H9 (cell line): Measurements from ENCODE around the gene CPT1C. TPM values are rescaled to one million over a fixed set of nuclear protein-coding genes. Genes with fewer than 3 reads are reported as not detected.

Experiments
- DNase-seq: peaks from one replicate; pipeline ENCODE4 v3.0.0-alpha.2; 2017
- H2AFZ ChIP-seq: one replicate; pipeline ENCODE4 v1.6.1; 2013; ENCODE audit warnings: mild to moderate bottlenecking, low read length, control low read depth, moderate library complexity
- H2AK5ac ChIP-seq: 2 replicates; pipeline ENCODE4 v1.6.1; 2013; ENCODE audit warnings: low read length, control low read depth, mixed read lengths; ENCODE audit not compliant: insufficient read length
- H2BK120ac ChIP-seq: one replicate; pipeline ENCODE4 v1.6.1; 2013; ENCODE audit warnings: low read depth, mild to moderate bottlenecking, low read length, control low read depth, inconsistent platforms; ENCODE audit not compliant: poor library complexity, severe bottlenecking
- H2BK12ac ChIP-seq: 2 replicates; pipeline ENCODE4 v1.6.1; 2013; ENCODE audit warnings: low read length, control low read depth, mixed read lengths, low read depth; ENCODE audit not compliant: insufficient read length
- H2BK15ac ChIP-seq: 2 replicates; pipeline ENCODE4 v1.6.1; 2013; ENCODE audit warnings: low read depth, low read length, control low read depth
- H2BK20ac ChIP-seq: one replicate; pipeline ENCODE4 v1.6.1; 2013; ENCODE audit warnings: low read depth, mild to moderate bottlenecking, low read length, control low read depth, inconsistent platforms; ENCODE audit not compliant: poor library complexity, severe bottlenecking
- H2BK5ac ChIP-seq: 2 replicates; pipeline ENCODE4 v1.6.1; 2013; ENCODE audit warnings: low read length, control low read depth, mixed read lengths; ENCODE audit not compliant: insufficient read length
- H3K14ac ChIP-seq: 2 replicates; pipeline ENCODE4 v1.6.1; 2013; ENCODE audit warnings: low read length, control low read depth; ENCODE audit not compliant: insufficient read depth
- H3K18ac ChIP-seq: 2 replicates; pipeline ENCODE4 v1.6.1; 2013; ENCODE audit warnings: low read depth, mild to moderate bottlenecking, mixed read lengths, low read length, control low read depth; ENCODE audit not compliant: insufficient read length
- H3K23ac ChIP-seq: 2 replicates; pipeline ENCODE4 v1.6.1; 2013; ENCODE audit warnings: low read length, control low read depth, mixed read lengths, low read depth; ENCODE audit not compliant: insufficient read length
- H3K23me2 ChIP-seq: 2 replicates; pipeline ENCODE4 v1.6.1; 2013; ENCODE audit warnings: low read depth, mild to moderate bottlenecking, mixed read lengths, low read length, control low read depth; ENCODE audit not compliant: insufficient read length, poor library complexity, severe bottlenecking
- H3K27ac ChIP-seq: 2 replicates; pipeline ENCODE4 v1.5.1; 2013; ENCODE audit warnings: low read length, control low read depth, mixed read lengths, low read depth; ENCODE audit not compliant: insufficient read length
- H3K27me3 ChIP-seq: 2 replicates; pipeline ENCODE4 v1.6.1; 2013; ENCODE audit warnings: low read length, control low read depth, inconsistent platforms; ENCODE audit not compliant: insufficient read depth
- H3K4ac ChIP-seq: 2 replicates; pipeline ENCODE4 v1.6.1; 2013; ENCODE audit warnings: low read depth, mild to moderate bottlenecking, control low read depth, inconsistent platforms, low read length, moderate library complexity
- H3K4me1 ChIP-seq: 2 replicates; pipeline ENCODE4 v1.6.1; 2013; ENCODE audit warnings: low read length, control low read depth, inconsistent platforms; ENCODE audit not compliant: insufficient read depth
- H3K4me2 ChIP-seq: 2 replicates; pipeline ENCODE4 v1.6.1; 2013; ENCODE audit warnings: low read length, control low read depth, mixed read lengths; ENCODE audit not compliant: insufficient read length, insufficient read depth
- H3K56ac ChIP-seq: 2 replicates; pipeline ENCODE4 v1.6.1; 2013; ENCODE audit warnings: low read depth, mild to moderate bottlenecking, mixed read lengths, low read length, control low read depth; ENCODE audit not compliant: insufficient read length
- H3K79me1 ChIP-seq: 2 replicates; pipeline ENCODE4 v1.6.1; 2013; ENCODE audit warnings: low read depth, mild to moderate bottlenecking, moderate library complexity, low read length, control low read depth, inconsistent platforms; ENCODE audit not compliant: insufficient read depth, poor library complexity, severe bottlenecking
- H3K79me2 ChIP-seq: 2 replicates; pipeline ENCODE4 v1.6.1; 2013; ENCODE audit warnings: low read length, control low read depth, inconsistent platforms; ENCODE audit not compliant: insufficient read depth
- H3K9ac ChIP-seq: 2 replicates; pipeline ENCODE4 v1.6.1; 2013; ENCODE audit warnings: low read length, control low read depth, mixed read lengths; ENCODE audit not compliant: insufficient read length; ENCODE audit errors: extremely low read depth
- H3K9me3 ChIP-seq: one replicate; pipeline ENCODE4 v1.6.1; 2013; ENCODE audit warnings: low read depth, low read length, inconsistent platforms; ENCODE audit not compliant: control insufficient read depth
- H3T11ph ChIP-seq: one replicate; pipeline ENCODE4 v1.6.1; 2013; ENCODE audit warnings: mild to moderate bottlenecking, low read length, control low read depth, inconsistent platforms
- H4K20me1 ChIP-seq: one replicate; pipeline ENCODE4 v1.6.1; 2013; ENCODE audit not compliant: control insufficient read depth, insufficient read length, insufficient read depth
- H4K5ac ChIP-seq: 2 replicates; pipeline ENCODE4 v1.6.1; 2013; ENCODE audit warnings: low read depth, mild to moderate bottlenecking, mixed read lengths, low read length, control low read depth; ENCODE audit not compliant: insufficient read length
- H4K8ac ChIP-seq: replicated peaks from 2 replicates; pipeline ENCODE4 v1.6.1; 2013; ENCODE audit warnings: low read length, control low read depth, mixed read lengths, low read depth; ENCODE audit not compliant: insufficient read length
- H4K91ac ChIP-seq: 2 replicates; pipeline ENCODE4 v1.6.1; 2013; ENCODE audit warnings: low read depth, mild to moderate bottlenecking, moderate library complexity, mixed read lengths, low read length, control low read depth; ENCODE audit not compliant: insufficient read length
- H3K27ac Mint-ChIP-seq, 3 experiments: 2 replicates in 2 of 3; 3 replicates in 1 of 3; pipeline ENCODE4 v1.8.0; 2020 to 2021; ENCODE audit warnings: mixed read lengths in 3 of 3, mild to moderate bottlenecking in 1 of 3, moderate library complexity in 1 of 3
- H3K27me3 Mint-ChIP-seq: 2 replicates; pipeline ENCODE4 v1.8.0; 2021; ENCODE audit warnings: low read depth, mild to moderate bottlenecking, moderate library complexity, mixed read lengths
- H3K36me3 Mint-ChIP-seq, 3 experiments: 2 replicates in 2 of 3; 3 replicates in 1 of 3; pipeline ENCODE4 v1.8.0; 2020 to 2021; ENCODE audit warnings: low read depth in 3 of 3, mixed read lengths in 3 of 3; ENCODE audit not compliant: insufficient read depth in 1 of 3
- H3K4me1 Mint-ChIP-seq, 2 experiments: 2 replicates each; pipeline ENCODE4 v1.8.0; 2020; ENCODE audit warnings: mixed read lengths in 2 of 2
- H3K4me3 Mint-ChIP-seq, 2 experiments: 2 replicates in 1 of 2; 3 replicates in 1 of 2; pipeline ENCODE4 v1.8.0; 2020 to 2021; ENCODE audit warnings: mild to moderate bottlenecking in 2 of 2, mixed read lengths in 2 of 2, moderate library complexity in 1 of 2
- H3K9me3 Mint-ChIP-seq, 2 experiments: 2 replicates in 1 of 2; 3 replicates in 1 of 2; pipeline ENCODE4 v1.8.0; 2020; ENCODE audit warnings: mild to moderate bottlenecking in 2 of 2, mixed read lengths in 2 of 2, moderate library complexity in 1 of 2
- WGBS: extraction: QIAGEN DNeasy Blood & Tissue Kit; methylation state at CpG from one replicate; pipeline ENCODE4 v1.1.7; 2013; ENCODE audit warnings: missing lambda C conversion rate, low lambda C conversion rate, mixed read lengths; ENCODE audit not compliant: insufficient read length; ENCODE audit errors: extremely low coverage; 5-methylcytosine and 5-hydroxymethylcytosine counted together
- total RNA-seq: library from RNA; stranded (reverse); gene quantifications from 2 replicates; pipeline ENCODE4 v1.2.1, GENCODE V29; 2021
- TF ChIP-seq, protein P1 (sequence below): fragments of 200-600 bp; sonication (generic); conservative IDR thresholded peaks from 3 replicates; pipeline ENCODE4 v1.8.0; 2021; ENCODE audit warnings: antibody characterized with exemption, mild to moderate bottlenecking

Gene CPT1C
- total RNA-seq, 1 experiment from 2014 or later: 74.6 TPM

DNA sequence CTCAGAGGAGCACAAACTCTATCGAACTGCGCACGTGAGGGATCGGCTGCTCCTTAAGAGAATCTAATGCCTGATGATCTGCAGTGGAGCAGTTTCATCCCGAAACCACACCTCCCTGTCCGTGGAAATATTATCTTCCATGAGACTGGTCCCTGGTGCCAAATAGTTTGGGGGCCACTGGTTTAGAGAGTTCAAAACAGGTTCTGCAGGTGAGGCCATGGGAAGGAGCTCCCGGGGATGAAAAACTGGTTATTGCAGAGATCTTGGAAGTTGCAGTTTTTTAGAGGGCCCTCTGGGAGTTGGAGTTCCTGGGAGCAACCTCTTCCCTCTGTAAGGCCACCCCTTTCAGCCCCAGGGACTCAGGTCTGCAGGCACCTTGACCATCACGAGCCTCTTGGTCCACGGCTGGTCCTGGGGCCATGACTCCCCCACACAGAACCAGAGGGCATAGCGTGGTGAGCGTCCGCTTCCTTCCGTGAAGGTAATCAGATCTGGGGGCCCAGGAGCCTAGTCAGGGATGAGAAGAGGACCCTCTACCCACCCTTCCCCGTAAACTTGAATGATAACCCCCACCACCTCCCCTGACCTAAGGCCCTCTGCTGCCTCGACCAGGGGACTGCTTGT is 30.5 kb upstream of the CPT1C start:
- Mint-ChIP-seq H3K4me3 (no peak overlapping the region), H3K27ac (no peak overlapping the region), H3K9me3 (peaks cover 7% of the 10 kb centered on the region in 2 experiments), H3K36me3 (peaks cover 47 to 82% (median 74%) of the 10 kb centered on the region in 3 experiments), H3K27me3 (peaks cover 1% of the 10 kb centered on the region; the same call in 1 of the 2 replicates), H3K4me1 (peaks cover 23 to 41% of the 10 kb centered on the region in 2 experiments)
- Histone ChIP-seq H3K4me1 (no peaks in the 10 kb centered on the region), H3K56ac (no peak overlapping the region), H3K27ac (no peak overlapping the region), H3K9ac (no peak overlapping the region), H2AK5ac (no peak overlapping the region), H2BK12ac (no peak overlapping the region), H4K91ac (no peak overlapping the region), H3K18ac (no peak overlapping the region), H3K4ac (no peak overlapping the region), H4K20me1 (no peaks in the 10 kb centered on the region), H3K27me3 (no peaks in the 10 kb centered on the region), H4K8ac (no peak overlapping the region), H3K23me2 (peaks cover 11% of the 10 kb centered on the region), H3K4me2 (no peak overlapping the region), H3K79me1 (no peaks in the 10 kb centered on the region), H2BK5ac (no peak overlapping the region), H3T11ph (no peak overlapping the region), H3K9me3 (no peaks in the 10 kb centered on the region), H2BK15ac (no peak overlapping the region), H2AFZ (no peak overlapping the region), H2BK20ac (no peak overlapping the region), H3K14ac (no peak overlapping the region), H4K5ac (no peak overlapping the region), H3K79me2 (no peaks in the 10 kb centered on the region), H2BK120ac (no peak overlapping the region), H3K23ac (no peak overlapping the region)
- TF ChIP-seq, protein P1, sequence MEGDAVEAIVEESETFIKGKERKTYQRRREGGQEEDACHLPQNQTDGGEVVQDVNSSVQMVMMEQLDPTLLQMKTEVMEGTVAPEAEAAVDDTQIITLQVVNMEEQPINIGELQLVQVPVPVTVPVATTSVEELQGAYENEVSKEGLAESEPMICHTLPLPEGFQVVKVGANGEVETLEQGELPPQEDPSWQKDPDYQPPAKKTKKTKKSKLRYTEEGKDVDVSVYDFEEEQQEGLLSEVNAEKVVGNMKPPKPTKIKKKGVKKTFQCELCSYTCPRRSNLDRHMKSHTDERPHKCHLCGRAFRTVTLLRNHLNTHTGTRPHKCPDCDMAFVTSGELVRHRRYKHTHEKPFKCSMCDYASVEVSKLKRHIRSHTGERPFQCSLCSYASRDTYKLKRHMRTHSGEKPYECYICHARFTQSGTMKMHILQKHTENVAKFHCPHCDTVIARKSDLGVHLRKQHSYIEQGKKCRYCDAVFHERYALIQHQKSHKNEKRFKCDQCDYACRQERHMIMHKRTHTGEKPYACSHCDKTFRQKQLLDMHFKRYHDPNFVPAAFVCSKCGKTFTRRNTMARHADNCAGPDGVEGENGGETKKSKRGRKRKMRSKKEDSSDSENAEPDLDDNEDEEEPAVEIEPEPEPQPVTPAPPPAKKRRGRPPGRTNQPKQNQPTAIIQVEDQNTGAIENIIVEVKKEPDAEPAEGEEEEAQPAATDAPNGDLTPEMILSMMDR: no peak
- no peak for DNase-seq
- no CpG with 5 or more reads among the region's 15 CpGs for WGBS
